Activated naive CD4-positive, alpha-beta T cell treated with anti-CD3 and anti-CD28 coated beads, Interleukin-2, amount 50 U/mL, for 72 hours (primary cell): ENCODE measurements around the gene MED12L. TPM values are rescaled to one million over a fixed set of nuclear protein-coding genes. Genes with fewer than 3 reads are reported as not detected.

ENCODE experiments used
- ATAC-seq, 2 donors: fragments of 150-1000 bp; cut with Tn5 transposase; 2 replicates each; pipeline ENCODE4 v1.10.0; 2021; ENCODE audit warnings: mild to moderate bottlenecking in 2 of 2, moderate library complexity in 2 of 2
- DNase-seq, 2 donors: peaks; one replicate each; pipeline ENCODE4 v3.0.0; 2021 to 2022; ENCODE audit warnings: low spot score in 2 of 2
- H3K27ac Mint-ChIP-seq, 2 donors: one replicate each; pipeline ENCODE4 v1.8.0; 2022; ENCODE audit warnings: mild to moderate bottlenecking in 2 of 2, mixed read lengths in 2 of 2
- H3K36me3 Mint-ChIP-seq, 2 donors: one replicate each; pipeline ENCODE4 v1.8.0; 2022; ENCODE audit warnings: mixed read lengths in 2 of 2
- H3K9me3 Mint-ChIP-seq, 2 donors: one replicate each; pipeline ENCODE4 v1.8.0; 2022; ENCODE audit warnings: mixed read lengths in 2 of 2
- total RNA-seq, 2 donors: library from RNA; stranded (reverse); gene quantifications; one replicate each; pipeline ENCODE4 v1.2.3, GENCODE V29; 2022

The MED12L gene
- total RNA-seq, 2 donors from 2014 or later = 1.5 to 6.9 TPM

DNA sequence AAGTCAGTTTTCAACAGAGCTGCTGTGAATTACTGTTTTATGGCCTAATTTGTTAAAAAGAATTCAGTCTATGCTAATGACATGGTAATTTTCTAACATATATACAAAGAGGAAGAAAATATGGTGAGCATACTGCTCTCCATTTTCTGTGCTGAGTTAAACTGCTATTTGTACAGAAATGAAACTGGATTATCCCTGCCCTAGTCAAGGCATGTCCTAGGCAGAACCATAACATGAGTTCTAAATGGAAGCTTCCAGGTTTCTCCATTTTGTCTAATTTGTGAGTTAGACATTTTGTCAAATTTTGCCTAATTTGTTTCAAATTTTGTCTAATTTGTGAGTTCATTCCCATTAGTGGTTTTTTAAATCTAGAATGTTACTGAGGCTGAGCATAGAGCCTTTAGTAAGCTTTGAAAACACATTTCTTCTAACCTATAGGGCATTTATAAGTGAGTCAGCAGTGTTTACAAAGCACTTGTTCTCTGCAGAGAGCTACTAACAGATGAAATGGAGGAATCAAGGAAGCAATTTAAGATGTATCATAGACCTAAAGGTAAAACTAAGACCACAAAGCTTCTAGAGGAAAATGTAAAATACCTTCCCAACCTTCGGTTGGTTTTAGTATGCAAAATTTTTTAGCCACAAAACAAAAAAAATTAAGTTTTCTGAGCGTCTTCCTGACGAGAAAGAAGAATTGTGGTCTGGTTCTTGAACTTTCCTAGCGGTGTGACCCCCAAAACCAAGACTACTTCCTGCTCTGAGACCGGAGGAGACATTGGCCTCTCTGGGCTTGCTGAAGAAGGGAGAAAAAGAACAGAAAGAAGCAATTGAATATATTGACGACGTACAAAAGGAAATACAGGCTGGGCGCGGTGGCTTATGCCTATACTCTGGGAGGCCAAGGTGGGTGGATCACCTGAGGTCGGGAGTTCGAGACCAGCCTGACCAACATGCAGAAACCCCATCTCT is 183.1 kb downstream of the MED12L start:
- peak; percentile 85 to 86 for ATAC-seq
- peaks cover 0 to 7% of the 10 kb centered on the region in 2 donors for H3K36me3 Mint-ChIP-seq
- peak overlapping the region; percentile 80 to 91 for H3K27ac Mint-ChIP-seq
- H3K9me3 Mint-ChIP-seq = peaks cover 0 to 5% of the 10 kb centered on the region in 2 donors
- DNase-seq = no peak

DNA sequence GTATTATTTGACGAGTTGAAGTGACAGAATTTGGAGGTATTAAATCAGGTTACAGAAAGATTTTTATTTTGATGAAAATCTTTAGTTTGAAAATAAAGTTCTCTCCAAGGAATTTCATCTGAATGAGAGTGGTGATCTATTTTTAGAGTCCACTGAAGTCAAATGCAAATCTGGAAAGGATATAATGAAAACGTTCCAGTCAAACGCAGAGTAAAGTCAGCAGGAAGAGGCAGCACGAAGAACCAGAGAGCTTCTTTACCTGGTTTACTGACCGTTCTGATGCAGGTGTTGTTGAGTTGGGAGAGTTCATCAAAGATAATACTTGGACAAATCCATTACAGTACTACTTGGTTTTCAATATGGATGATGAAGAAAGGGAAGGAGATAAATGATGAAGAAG is 184.2 kb downstream of the MED12L start:
- Mint-ChIP-seq H3K9me3 (peaks cover 0 to 5% of the 10 kb centered on the region in 2 donors), H3K27ac (no peak overlapping the region), H3K36me3 (peaks cover 0 to 8% of the 10 kb centered on the region in 2 donors)
- ATAC-seq (no peak), DNase-seq (no peak)

DNA sequence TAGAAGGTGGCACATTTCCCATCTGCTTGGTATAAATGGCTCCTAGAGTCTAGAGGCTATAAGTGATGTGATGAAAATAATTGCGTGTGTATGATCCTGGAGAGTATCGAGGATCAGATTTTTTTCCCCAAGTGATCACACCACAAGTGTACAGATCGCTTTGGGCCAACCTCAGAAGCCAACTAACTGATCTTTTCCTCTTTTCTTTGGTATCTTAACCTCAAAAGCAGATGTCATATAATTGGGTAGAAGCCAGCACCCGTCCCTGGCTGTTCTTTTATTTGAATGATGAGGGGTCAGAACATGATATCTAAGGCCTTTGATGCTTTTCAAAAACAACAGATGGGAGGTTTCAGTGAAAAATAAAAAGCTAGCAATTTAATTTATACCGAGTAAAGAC is 189.6 kb downstream of the MED12L start:
- Mint-ChIP-seq H3K9me3 (no peaks in the 10 kb centered on the region), H3K27ac (no peak overlapping the region), H3K36me3 (peaks cover 0 to 9% of the 10 kb centered on the region in 2 donors)
- ATAC-seq = no peak
- DNase-seq = no peak

DNA sequence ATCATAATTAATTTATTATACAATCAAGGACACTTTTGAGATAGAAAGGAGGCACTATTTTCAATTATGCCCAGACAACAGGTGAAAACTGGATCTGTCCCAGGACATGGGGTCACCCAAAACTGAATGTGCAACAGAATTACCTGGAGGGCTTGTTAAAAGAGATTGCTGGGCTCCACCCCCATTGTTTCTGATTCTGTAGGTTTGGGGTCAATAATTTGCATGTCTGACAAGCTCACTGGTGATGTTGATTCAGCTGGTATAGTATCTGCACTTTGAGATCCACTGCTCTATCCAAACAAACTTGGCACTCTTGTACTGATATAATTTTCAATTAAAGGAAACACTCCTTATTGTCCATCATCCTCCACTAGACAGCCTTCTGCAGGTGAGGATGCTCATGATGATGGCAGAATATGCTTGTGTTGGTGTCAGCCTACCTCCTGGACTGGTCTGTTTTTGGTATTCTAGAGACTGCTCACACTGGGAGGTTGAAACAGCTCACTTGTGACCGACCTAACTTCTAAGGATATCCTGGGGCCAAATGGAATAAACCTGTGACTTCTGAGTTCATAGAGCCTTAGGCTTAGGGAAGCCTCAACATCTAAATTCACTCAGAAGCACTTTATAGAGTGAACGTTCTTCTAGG is 190.7 kb downstream of the MED12L start:
- no peaks in the 10 kb centered on the region for H3K9me3 Mint-ChIP-seq
- DNase-seq = no peak
- ATAC-seq = peak; percentile 2 to 17
- peaks cover 0 to 9% of the 10 kb centered on the region in 2 donors for H3K36me3 Mint-ChIP-seq
- no peak overlapping the region for H3K27ac Mint-ChIP-seq

DNA sequence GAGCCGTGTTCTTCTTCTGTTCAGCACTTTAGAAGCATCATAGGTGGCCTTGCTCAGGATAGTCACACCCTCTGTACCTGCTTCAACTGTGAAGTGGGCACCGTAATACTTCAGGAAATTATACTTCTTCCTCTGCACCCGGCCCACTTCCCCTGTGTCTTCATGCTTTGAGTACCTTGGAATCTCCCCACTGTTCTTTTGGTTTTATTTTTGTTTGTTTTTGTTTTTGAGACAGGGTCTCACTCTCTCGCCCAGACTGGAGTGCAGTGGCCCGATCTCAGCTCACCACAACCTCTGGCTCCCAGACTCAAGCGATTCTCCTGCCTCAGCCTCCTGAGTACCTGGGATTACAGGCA is 191.2 kb downstream of the MED12L start:
- Mint-ChIP-seq H3K9me3 (no peaks in the 10 kb centered on the region), H3K27ac (no peak overlapping the region), H3K36me3 (peaks cover 0 to 9% of the 10 kb centered on the region in 2 donors)
- peak; percentile 32 to 51 for ATAC-seq
- DNase-seq = no peak

DNA sequence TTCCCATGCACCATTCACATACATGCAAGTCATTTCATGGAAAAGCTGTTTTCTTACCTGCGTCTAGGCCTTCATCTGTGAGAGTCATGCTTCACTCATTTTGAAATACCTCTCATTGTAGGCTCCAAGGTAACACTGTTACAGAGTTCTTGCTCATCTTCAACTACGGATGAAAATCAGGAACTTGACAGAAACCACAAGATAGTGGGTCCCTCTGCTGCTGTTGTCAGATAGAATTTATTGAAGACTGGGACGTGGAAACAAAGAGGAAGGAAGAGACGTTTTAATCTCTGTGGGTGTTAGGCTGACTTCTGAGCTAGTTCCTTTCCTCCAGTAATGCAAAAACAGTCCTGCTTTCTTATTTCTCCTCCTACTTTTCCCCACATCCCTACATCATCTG is 192.8 kb downstream of the MED12L start, which contains the start of gene P2RY14:
TSS of gene P2RY14 (minus strand) at position 313 of the 400 bp plus-strand sequence. CDS start 64,226 bp downstream, outside the sequence.
- ATAC-seq (peak; percentile 80 to 89), DNase-seq (no peak)
- Mint-ChIP-seq H3K27ac (no peak within 1 kb of the TSS), H3K9me3 (no peaks in the 10 kb centered on the region), H3K36me3 (peaks cover 0 to 9% of the 10 kb centered on the region in 2 donors)

DNA sequence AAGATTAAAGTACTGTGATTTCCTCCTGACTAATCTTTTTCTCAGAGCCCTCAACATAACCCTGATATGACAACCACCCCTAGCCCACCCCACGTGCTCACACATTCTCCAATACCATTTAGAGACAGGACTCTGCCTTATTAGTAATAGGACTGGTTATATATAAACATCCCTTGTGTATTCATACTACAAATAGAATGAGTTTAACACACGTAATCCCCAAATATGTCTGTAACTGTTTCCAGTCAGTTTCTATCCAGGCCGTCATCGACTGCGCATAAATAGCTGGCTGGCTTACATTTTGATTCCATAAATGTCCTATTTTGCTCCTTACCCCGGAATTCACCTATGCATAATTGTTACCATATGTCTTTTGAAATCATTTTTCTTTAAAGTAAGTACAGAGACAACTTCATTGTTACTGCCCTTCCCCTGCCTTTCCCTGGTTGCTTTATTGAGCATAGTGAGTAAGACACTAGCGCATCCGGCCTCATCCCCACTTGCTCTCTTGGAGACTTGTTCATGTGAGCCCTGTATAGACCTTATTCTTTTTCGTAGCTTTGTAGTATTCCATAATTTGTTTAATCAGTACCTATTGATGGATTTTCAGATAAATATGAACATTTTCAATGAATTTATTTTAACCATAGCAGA is 196.3 kb downstream of the MED12L start:
- DNase-seq = no peak
- no peak for ATAC-seq
- H3K9me3 Mint-ChIP-seq = no peaks in the 10 kb centered on the region
- H3K36me3 Mint-ChIP-seq = no peaks in the 10 kb centered on the region
- H3K27ac Mint-ChIP-seq = peak overlapping the region in 1 of 2 donors; percentile 17

DNA sequence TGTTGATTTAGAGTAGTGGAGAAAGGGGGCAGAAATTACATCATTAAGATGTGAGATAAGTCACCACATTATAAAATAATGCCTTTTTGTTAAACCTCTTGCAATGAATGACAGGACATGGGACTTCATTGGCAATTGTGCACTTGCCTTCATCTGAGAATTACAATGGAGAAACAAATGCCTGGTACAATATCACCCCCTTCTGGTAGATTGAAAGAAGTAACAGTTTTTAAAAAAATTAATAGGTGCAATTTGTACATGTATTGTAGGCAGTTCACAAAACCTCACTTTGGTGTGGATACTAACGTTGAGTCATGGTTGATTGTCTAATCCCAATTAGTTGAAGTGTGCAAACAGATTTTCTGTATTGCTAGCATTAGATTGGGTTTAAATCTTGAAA is 197.5 kb downstream of the MED12L start:
- no peaks in the 10 kb centered on the region for H3K9me3 Mint-ChIP-seq
- peak; percentile 24 to 48 for ATAC-seq
- no peak overlapping the region for H3K27ac Mint-ChIP-seq
- no peak for DNase-seq
- no peaks in the 10 kb centered on the region for H3K36me3 Mint-ChIP-seq

DNA sequence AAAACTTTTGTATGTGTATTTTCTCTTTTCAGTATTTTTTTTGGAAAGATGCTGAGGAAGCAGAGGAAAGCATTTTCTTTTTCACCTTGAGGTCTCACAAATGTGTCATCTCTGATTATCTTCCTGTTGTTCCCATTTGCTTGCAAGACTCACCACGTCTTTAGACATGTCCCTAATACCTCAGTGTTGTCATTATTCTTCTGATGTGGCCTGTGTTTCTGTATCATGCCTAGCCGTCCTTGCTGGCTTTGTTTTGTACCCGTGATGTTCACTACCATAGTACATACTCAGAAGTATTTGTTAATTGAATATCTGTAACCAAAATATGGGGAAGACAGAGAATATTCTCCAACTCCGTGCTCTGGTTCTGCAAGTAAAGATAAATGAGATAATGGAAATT is 197.9 kb downstream of the MED12L start:
- Mint-ChIP-seq H3K36me3 (no peaks in the 10 kb centered on the region), H3K9me3 (no peaks in the 10 kb centered on the region), H3K27ac (peak overlapping the region in 1 of 2 donors; percentile 44)
- ATAC-seq (peak; percentile 28 to 62), DNase-seq (no peak)

DNA sequence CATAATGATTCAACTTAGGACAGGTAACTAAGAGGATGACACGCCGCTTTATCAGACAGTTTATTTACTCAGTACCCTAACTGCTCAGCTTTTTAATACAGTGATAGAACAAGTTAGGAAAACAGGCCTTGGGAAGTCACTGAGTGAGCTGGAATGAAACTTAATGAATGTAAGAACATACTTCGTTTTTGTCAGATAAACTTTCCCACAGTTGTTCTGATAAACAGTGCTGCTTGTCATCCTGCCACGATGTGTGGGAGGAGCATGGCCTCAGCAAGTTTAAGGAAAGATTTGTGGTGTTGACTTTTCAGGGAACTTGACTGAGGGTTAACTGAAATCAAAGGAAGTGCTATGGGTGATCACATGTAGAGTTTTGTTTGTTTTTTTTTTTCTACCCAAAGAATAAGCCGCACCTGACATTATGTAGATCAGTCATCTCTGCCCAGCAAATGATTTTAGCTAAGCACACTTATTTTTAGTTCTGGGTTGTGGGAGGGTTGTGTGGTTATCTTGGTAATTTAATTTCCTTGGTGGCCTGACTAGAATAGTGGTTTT is 198.5 kb downstream of the MED12L start:
- no peak for DNase-seq
- Mint-ChIP-seq H3K27ac (peak overlapping the region in 1 of 2 donors; percentile 15), H3K9me3 (no peaks in the 10 kb centered on the region), H3K36me3 (no peaks in the 10 kb centered on the region)
- peak; percentile 28 to 79 for ATAC-seq

DNA sequence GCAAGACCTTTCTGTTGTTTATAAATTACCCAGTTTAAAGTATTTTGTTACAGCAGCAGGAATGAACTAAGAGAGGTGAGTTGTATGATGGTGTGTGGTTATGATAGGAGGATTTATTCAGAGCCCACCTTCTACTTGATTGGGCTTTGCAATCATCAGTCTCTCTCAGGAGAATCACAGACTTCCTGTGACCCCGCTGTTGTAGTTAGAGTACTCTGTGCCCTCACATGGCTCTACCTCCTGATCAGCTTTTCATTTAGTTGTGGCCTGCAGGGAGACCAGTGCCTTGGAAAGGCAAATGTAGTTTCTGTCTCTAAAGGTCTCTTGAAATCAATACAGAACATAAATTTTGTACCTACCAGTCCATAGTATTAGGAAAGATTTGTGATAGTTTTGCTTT is 200.5 kb downstream of the MED12L start:
- no peak for DNase-seq
- no peaks in the 10 kb centered on the region for H3K9me3 Mint-ChIP-seq
- no peak overlapping the region for H3K27ac Mint-ChIP-seq
- no peak for ATAC-seq
- H3K36me3 Mint-ChIP-seq = no peaks in the 10 kb centered on the region

DNA sequence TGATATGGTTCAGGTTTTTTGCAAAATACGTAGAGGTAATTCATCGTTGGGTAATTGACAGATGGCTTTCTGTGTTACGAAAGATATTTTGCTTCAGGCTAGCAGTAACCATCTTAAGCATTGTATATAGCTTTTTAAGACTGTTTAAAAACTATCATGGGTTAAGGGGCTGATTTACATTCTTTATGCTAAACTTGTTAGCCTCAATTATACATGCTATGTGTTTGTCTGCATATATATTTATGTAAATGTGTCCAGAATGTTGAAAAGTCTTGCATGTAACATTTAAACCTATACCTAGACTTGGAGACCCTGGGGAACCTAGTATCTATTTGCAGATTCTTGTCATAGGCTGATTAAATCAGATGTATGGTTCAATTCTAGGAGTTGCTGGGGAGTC is 204.0 kb downstream of the MED12L start:
- Mint-ChIP-seq H3K9me3 (no peaks in the 10 kb centered on the region), H3K27ac (no peak overlapping the region), H3K36me3 (no peaks in the 10 kb centered on the region)
- ATAC-seq (no peak), DNase-seq (no peak)

DNA sequence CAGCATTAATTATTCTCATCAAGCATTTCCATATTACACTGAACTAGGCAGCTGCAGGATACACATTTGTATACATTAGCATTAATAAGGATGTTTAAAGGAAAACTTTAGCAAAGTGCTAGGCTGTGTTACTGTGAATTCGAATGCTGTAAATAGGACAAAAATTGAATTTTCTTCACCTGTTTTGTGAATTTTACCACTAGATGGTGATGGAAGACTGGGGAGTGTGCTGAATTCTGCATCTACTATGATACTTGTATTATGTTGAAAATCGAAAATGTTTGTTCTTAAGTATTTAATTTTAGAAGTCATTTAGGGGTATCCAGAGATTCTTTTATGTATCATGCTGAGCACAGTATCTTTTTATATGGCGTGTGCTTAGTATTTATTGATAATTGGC is 205.2 kb downstream of the MED12L start:
- H3K27ac Mint-ChIP-seq = no peak overlapping the region
- no peak for DNase-seq
- no peaks in the 10 kb centered on the region for H3K9me3 Mint-ChIP-seq
- no peaks in the 10 kb centered on the region for H3K36me3 Mint-ChIP-seq
- ATAC-seq = peak in 1 of 2 donors; percentile 22

DNA sequence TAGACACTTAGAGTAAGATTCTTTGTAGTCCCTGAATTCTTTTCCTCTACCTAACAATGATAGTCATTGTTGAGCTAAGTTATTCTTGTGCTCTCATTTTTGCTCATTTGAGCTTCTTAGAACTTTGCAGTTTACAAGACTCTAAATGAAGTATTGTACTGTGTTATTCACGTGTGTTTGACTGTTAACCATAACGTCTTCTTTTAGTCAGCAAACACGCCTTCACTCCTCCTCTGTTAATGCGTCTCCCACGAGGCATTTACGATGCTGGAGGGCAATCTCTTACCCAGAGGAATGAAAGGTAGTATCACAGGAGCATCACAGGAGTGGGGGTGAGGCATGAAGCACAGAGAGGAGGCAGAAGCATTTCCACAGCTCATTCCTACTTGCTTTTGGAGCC is 207.7 kb downstream of the MED12L start:
- Mint-ChIP-seq H3K27ac (no peak overlapping the region), H3K9me3 (no peaks in the 10 kb centered on the region), H3K36me3 (no peaks in the 10 kb centered on the region)
- ATAC-seq (no peak), DNase-seq (no peak)

DNA sequence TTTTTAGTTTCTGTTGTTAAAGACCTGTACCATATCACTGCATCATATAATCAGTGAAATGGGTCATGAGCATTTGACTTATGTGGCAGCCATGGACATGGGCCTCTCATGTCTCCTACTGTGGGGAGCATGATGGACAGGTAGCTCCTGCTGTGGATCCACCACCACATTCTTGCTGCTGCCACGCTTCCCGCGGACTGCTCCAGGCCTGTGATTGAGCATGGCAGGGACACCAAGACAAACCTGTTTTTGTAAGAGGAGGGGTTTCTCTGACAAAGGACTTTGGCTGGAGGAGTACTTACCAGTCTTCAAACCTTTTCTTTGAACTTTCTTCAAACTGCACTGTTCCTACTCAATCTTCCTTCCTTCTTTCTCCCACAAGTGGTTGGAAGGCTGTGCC is 210.8 kb downstream of the MED12L start:
- no peak overlapping the region for H3K27ac Mint-ChIP-seq
- no peaks in the 10 kb centered on the region for H3K36me3 Mint-ChIP-seq
- no peak for DNase-seq
- no peaks in the 10 kb centered on the region for H3K9me3 Mint-ChIP-seq
- no peak for ATAC-seq

DNA sequence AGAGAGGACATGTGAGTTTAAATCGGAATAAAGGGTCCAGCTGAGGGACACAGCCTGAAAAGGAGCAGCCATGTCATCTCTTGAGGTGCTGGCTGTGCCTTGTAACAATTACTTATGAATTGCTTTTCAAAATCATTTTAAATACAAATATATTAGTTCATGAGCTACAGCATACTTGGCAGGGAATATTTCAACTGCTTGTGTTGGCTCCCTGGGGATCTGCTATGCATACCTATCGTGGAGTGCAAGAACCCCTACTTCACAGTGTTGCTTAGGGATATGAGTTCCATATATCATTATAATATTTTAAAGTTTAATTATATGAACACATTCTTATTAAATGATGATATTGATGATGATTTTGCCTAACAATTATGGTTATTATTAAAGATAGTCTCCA is 212.0 kb downstream of the MED12L start:
- Mint-ChIP-seq H3K9me3 (no peaks in the 10 kb centered on the region), H3K27ac (no peak overlapping the region), H3K36me3 (no peaks in the 10 kb centered on the region)
- no peak for ATAC-seq
- DNase-seq = no peak

DNA sequence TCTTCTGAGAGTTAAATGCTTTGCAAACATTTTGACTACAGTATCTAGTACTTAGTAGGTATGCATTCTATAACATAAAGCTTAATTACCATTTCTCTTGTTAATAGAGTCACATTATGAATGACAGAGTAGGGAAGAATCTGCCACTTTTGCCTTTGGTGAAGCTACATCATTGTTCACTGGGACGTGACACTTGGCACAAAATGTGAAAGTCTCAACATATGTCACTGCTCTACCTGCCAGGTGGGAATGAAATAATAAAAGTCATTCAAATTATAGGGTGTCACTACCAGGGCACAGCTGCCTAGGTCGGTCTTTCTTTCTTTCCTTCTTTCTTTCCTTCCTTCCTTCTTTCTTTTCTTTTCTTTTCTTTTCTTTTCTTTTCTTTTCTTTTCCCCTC is 213.5 kb downstream of the MED12L start:
- ATAC-seq (no peak), DNase-seq (no peak)
- Mint-ChIP-seq H3K36me3 (peaks cover 0 to 15% of the 10 kb centered on the region in 2 donors), H3K27ac (no peak overlapping the region), H3K9me3 (no peaks in the 10 kb centered on the region)
